MM.1S (cell line): ENCODE results near the gene NUMB.

Source experiments
- DNase-seq: peaks from one replicate; pipeline ENCODE4 v3.0.0-alpha.2; 2015
- H2AFZ ChIP-seq: fragments of 300-600 bp; sonication (generic); 2 replicates; pipeline ENCODE4 v1.6.0; 2016; ENCODE audit warnings: antibody characterized with exemption, low read length
- H3F3A ChIP-seq: fragments of 300-600 bp; sonication (generic); 2 replicates; pipeline ENCODE4 v1.6.1; 2016; ENCODE audit warnings: mild to moderate bottlenecking, antibody characterized with exemption, low read length, moderate library complexity, mixed read lengths; ENCODE audit not compliant: insufficient read depth
- H3K27ac ChIP-seq: fragments of 300-600 bp; sonication (generic); 2 replicates; pipeline ENCODE4 v1.5.1; 2016; ENCODE audit warnings: mild to moderate bottlenecking, low read length
- H3K27me3 ChIP-seq: fragments of 300-600 bp; sonication (generic); replicated peaks from 2 replicates; pipeline ENCODE4 v1.6.0; 2016; ENCODE audit warnings: low read length; ENCODE audit not compliant: insufficient read depth
- H3K36me3 ChIP-seq: fragments of 300-600 bp; sonication (generic); replicated peaks from 2 replicates; pipeline ENCODE4 v1.6.1; 2016; ENCODE audit warnings: mild to moderate bottlenecking, low read length, mixed read lengths; ENCODE audit not compliant: insufficient read depth
- H3K4me1 ChIP-seq: fragments of 300-600 bp; sonication (generic); 2 replicates; pipeline ENCODE4 v1.6.1; 2016; ENCODE audit warnings: low read length, mixed read lengths
- H3K4me2 ChIP-seq: fragments of 300-600 bp; sonication (generic); 2 replicates; pipeline ENCODE4 v1.6.0; 2016; ENCODE audit warnings: low read depth, low read length
- H3K4me3 ChIP-seq: fragments of 300-600 bp; sonication (generic); 2 replicates; pipeline ENCODE4 v1.5.1; 2016; ENCODE audit warnings: low read length, mixed read lengths
- H3K79me2 ChIP-seq: fragments of 300-600 bp; sonication (generic); 2 replicates; pipeline ENCODE4 v1.6.1; 2016; ENCODE audit warnings: mixed run types, low read length, mixed read lengths
- H3K9ac ChIP-seq: fragments of 300-600 bp; sonication (generic); 2 replicates; pipeline ENCODE4 v1.6.1; 2016; ENCODE audit warnings: low read length, mixed read lengths
- H3K9me2 ChIP-seq: fragments of 300-600 bp; sonication (generic); replicated peaks from 2 replicates; pipeline ENCODE4 v1.6.1; 2016; ENCODE audit warnings: mild to moderate bottlenecking, low read length, mixed read lengths; ENCODE audit not compliant: insufficient read depth
- H3K9me3 ChIP-seq: fragments of 300-600 bp; sonication (generic); replicated peaks from 2 replicates; pipeline ENCODE4 v1.6.1; 2016; ENCODE audit warnings: mild to moderate bottlenecking, low read length, mixed read lengths; ENCODE audit not compliant: insufficient read depth
- H4K20me1 ChIP-seq: fragments of 300-600 bp; sonication (generic); 2 replicates; pipeline ENCODE4 v1.6.1; 2016; ENCODE audit warnings: mild to moderate bottlenecking, low read length, moderate library complexity, mixed read lengths; ENCODE audit not compliant: insufficient read depth
- CTCF ChIP-seq: fragments of 300-600 bp; sonication (generic); IDR thresholded peaks from 2 replicates; pipeline ENCODE4 v1.5.1; 2016; ENCODE audit warnings: antibody characterized with exemption, low read length, mixed read lengths
- EZH2 ChIP-seq: fragments of 300-600 bp; sonication (generic); optimal IDR thresholded peaks from 2 replicates; pipeline ENCODE3; 2017; ENCODE audit warnings: low read depth, mild to moderate bottlenecking, antibody characterized with exemption, low read length, mixed read lengths
- EZH2phosphoT487 ChIP-seq: fragments of 300-600 bp; sonication (generic); IDR thresholded peaks from 2 replicates; pipeline ENCODE4 v1.6.1; 2018; ENCODE audit warnings: antibody characterized with exemption, low read length

NUMB gene

DNA sequence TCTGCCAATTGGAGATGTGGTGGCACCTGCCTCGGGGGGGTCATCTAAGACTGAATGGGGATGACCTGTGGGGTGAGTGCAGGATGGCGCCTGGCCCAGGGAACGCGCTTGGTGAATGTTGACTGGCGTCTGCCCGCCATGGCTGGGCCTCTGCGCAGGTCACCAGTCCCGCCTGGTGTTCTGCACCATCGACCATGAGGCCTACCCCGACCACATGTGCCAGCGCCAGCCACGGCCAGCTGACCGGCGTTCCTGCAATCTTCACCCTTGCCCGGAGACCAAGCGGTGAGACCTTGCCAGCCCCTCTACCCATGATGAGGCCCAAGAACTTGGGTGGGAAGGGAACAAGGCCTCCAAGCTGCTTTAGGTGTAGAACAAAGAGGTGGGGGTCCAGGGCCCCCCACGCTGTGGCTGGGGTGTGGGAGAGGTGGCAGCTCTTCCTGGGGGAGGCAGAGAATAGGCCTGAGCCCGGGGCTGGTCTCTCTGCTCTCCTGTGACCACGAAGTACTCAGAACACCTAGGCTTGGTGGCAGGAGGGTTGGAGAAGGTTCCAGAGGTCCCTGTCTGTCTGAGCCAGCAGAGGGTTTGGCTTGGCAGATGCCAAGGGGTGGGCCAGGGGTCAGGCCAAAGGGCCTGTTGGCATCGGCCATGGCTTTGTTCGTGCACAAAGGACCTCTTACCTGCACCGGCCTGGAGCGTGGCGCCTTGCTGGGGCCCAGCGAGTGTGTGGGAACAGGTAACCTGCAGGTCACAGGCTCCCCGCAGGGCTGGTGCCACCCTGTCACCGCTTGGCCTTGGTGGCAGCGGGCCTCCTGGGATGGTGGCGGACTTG is 205.6 kb downstream of the NUMB start:
- no peaks in the 10 kb centered on the region for H3K9me2 ChIP-seq
- H3K27ac ChIP-seq, result no peak overlapping the region
- H3K79me2 ChIP-seq, result no peaks in the 10 kb centered on the region
- H3K36me3 ChIP-seq, result no peaks in the 10 kb centered on the region
- H3F3A ChIP-seq, result no peaks in the 10 kb centered on the region
- no peak overlapping the region for H2AFZ ChIP-seq
- DNase-seq, result no peak
- no peaks in the 10 kb centered on the region for H4K20me1 ChIP-seq
- no peak overlapping the region for H3K4me2 ChIP-seq
- H3K9me3 ChIP-seq, result no peaks in the 10 kb centered on the region
- H3K4me1 ChIP-seq, result no peaks in the 10 kb centered on the region
- H3K27me3 ChIP-seq, result no peaks in the 10 kb centered on the region
- H3K4me3 ChIP-seq, result no peak overlapping the region
- TF ChIP-seq EZH2 (no peak), EZH2phosphoT487 (no peak), CTCF (no peak)
- H3K9ac ChIP-seq, result no peak overlapping the region

GRCh38 chr14:73251516-73252215 is 206.7 kb downstream of the NUMB start:
- no peaks in the 10 kb centered on the region for H3K27me3 ChIP-seq
- DNase-seq, result no peak
- no peak overlapping the region for H3K9ac ChIP-seq
- no peaks in the 10 kb centered on the region for H3K36me3 ChIP-seq
- no peaks in the 10 kb centered on the region for H4K20me1 ChIP-seq
- no peak overlapping the region for H3K27ac ChIP-seq
- H3K79me2 ChIP-seq, result no peaks in the 10 kb centered on the region
- no peak overlapping the region for H3K4me2 ChIP-seq
- no peak for TF ChIP-seq EZH2phosphoT487
- no peak for TF ChIP-seq CTCF
- TF ChIP-seq EZH2, result no peak
- H3K4me1 ChIP-seq, result no peaks in the 10 kb centered on the region
- no peak overlapping the region for H3K4me3 ChIP-seq
- H3F3A ChIP-seq, result no peaks in the 10 kb centered on the region
- no peak overlapping the region for H2AFZ ChIP-seq
- H3K9me2 ChIP-seq, result no peaks in the 10 kb centered on the region
- H3K9me3 ChIP-seq, result no peaks in the 10 kb centered on the region

DNA sequence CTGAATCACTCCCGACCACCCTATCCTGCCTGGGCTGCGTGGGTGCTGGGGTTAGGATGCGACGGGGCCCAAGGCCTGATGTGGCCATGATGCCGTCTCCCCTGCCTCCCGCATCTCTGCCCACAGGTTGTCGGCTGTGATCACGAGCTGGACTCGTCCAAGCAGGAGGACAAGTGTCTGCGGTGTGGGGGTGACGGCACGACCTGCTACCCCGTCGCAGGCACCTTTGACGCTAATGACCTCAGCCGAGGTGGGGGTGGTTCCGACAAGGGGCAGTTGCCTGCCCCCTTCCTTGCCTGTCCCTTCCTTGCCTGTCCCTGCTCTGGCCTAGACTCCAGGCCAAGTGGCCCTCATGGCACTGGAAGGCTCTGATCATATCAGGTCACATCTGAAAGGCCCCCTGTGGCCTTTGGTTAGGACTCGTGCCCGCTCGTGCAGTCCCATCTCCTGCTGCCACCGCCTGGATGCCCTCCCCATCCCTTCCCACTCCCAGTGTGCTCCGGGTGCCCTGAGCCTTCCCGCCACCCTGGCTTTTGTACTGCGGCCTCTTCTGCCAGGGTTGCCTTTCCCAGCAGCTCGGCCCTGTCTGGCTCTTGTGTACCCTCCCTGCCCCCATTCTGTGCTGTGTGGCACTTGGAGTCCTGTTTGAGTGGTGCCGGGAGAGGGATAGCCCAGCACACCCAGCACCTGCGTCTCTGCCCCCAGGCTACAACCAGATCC is 207.4 kb downstream of the NUMB start:
- Histone ChIP-seq H3K36me3 (no peaks in the 10 kb centered on the region), H3K9ac (no peak overlapping the region), H4K20me1 (no peaks in the 10 kb centered on the region), H2AFZ (no peak overlapping the region), H3K27ac (no peak overlapping the region), H3F3A (no peaks in the 10 kb centered on the region), H3K9me2 (no peaks in the 10 kb centered on the region), H3K4me1 (no peaks in the 10 kb centered on the region), H3K27me3 (no peaks in the 10 kb centered on the region), H3K4me3 (no peak overlapping the region), H3K4me2 (no peak overlapping the region), H3K9me3 (no peaks in the 10 kb centered on the region), H3K79me2 (no peaks in the 10 kb centered on the region)
- TF ChIP-seq EZH2phosphoT487 (no peak), EZH2 (no peak), CTCF (no peak)
- no peak for DNase-seq
